ENCODE measurements around the gene FAM90A26.
"Not testable (repeated sequence)": the region's sequence is repeated elsewhere in the genome, so short reads cannot be mapped to it uniquely, and the experiment has no call there.

The FAM90A26 gene

GRCh38 chr4:9155101-9155886 is 14.9 kb upstream of the FAM90A26 start:
- in situ Hi-C loops (cut with MboI; ENCODE audit: low sequenced_read_pairs): not testable (repeated sequence)

- in situ Hi-C loops (cut with MboI; ENCODE audit: low sequenced_read_pairs): not testable (repeated sequence)
These were observed 11.8 kb upstream of the FAM90A26 start for GRCh38 chr4:9158392-9158791.

GRCh38 chr4:9160046-9160445 is 10.2 kb upstream of the FAM90A26 start:
- in situ Hi-C loops (cut with MboI; ENCODE audit: low sequenced_read_pairs): not testable (repeated sequence)

GRCh38 chr4:9165990-9166389 is 4.2 kb upstream of the FAM90A26 start:
- in situ Hi-C loops (cut with MboI; ENCODE audit: low sequenced_read_pairs): not testable (repeated sequence)

GRCh38 chr4:9210357-9210756 is 40.1 kb downstream of the FAM90A26 start, which contains the start of gene USP17L10:
USP17L10 (plus strand) TSS chr4:9210657; CDS start chr4:9210657, 0 bp downstream.
- in situ Hi-C loops (cut with MboI; ENCODE audit: low sequenced_read_pairs): not testable (repeated sequence)

- in situ Hi-C loops (cut with MboI; ENCODE audit: low sequenced_read_pairs): not testable (repeated sequence)
These were observed 44.5 kb downstream of the FAM90A26 start for GRCh38 chr4:9214701-9215100.

- in situ Hi-C loops (cut with MboI; ENCODE audit: low sequenced_read_pairs): not testable (repeated sequence)
These were observed 44.9 kb downstream of the FAM90A26 start, which contains the start of gene USP17L11 for GRCh38 chr4:9215105-9215504. USP17L11 (plus strand) TSS chr4:9215405; CDS start chr4:9215405, 0 bp downstream.

GRCh38 chr4:9219852-9220251 is 49.6 kb downstream of the FAM90A26 start, which contains the start of gene USP17L12:
USP17L12 (plus strand) TSS chr4:9220152; CDS start chr4:9220152, 0 bp downstream.
- in situ Hi-C loops (cut with MboI; ENCODE audit: low sequenced_read_pairs): not testable (repeated sequence)

GRCh38 chr4:9224596-9224995 is 54.4 kb downstream of the FAM90A26 start, which contains the start of gene USP17L13:
USP17L13 (plus strand) TSS chr4:9224896; CDS start chr4:9224896, 0 bp downstream.
- in situ Hi-C loops (cut with MboI; ENCODE audit: low sequenced_read_pairs): not testable (repeated sequence)

All from HL-60/S4 treated with retinoic acid at 250 ng/mL for 4 days and 3 days (cell line).